ENCODE measurements around the gene THG1L.
A peak's percentile ranks its signal among the peaks of the same experiment; 100 is the strongest.

The THG1L gene

DNA sequence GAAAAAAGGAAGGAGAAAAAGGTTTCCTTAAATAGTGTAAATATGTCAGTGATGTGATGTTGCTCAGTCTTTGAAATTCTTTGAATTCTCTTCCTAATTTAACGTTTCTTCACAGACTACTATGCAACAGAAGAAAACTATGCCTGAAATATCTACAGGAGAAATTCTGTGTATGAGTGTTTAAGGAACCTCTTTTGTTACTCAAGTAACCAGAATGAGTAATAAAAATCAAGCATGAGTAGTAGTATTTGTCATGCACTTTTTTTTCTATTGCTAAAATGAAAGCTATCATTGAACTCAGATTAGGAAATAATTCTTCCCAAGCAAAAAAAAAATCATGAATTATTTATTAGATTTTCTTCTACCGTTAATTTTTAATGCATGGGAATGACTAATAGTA lies 20.3 kb upstream of the THG1L start:
- Histone ChIP-seq H3K79me2 (ENCODE audit: low read length) (no peaks in the 10 kb centered on the region), H4K20me1 (ENCODE audit: insufficient read depth, low read length) (no peaks in the 10 kb centered on the region), H3K4me3 (ENCODE audit: low read length) (no peak overlapping the region), H3K4me2 (ENCODE audit: low read length) (peak overlapping the region; percentile 22), H3K9ac (ENCODE audit: low read length) (no peak overlapping the region), H3K27ac (ENCODE audit: low read length) (no peak overlapping the region), H3K9me3 (ENCODE audit: insufficient read depth, low read length) (no peaks in the 10 kb centered on the region), H3K36me3 (replicated peaks; ENCODE audit: low read depth, low read length) (no peaks in the 10 kb centered on the region), H3K27me3 (ENCODE audit: low read depth, low read length) (no peaks in the 10 kb centered on the region), H3K4me1 (ENCODE audit: low read length) (peaks cover 28% of the 10 kb centered on the region), H2AFZ (ENCODE audit: low read depth, low read length) (no peak overlapping the region)
- TF ChIP-seq CTCF (IDR thresholded peaks at IDR 0.05; ENCODE audit: low read depth, low read length) (no peak), EZH2phosphoT487 (IDR thresholded peaks at IDR 0.05; ENCODE audit: low read depth) (no peak)

GRCh38 chr5:157713830-157714595 lies 17.2 kb upstream of the THG1L start:
- no peaks in the 10 kb centered on the region for H4K20me1 ChIP-seq (ENCODE audit: insufficient read depth, low read length)
- H2AFZ ChIP-seq (ENCODE audit: low read depth, low read length): no peak overlapping the region
- TF ChIP-seq CTCF (IDR thresholded peaks at IDR 0.05; ENCODE audit: low read depth, low read length) (no peak), EZH2phosphoT487 (IDR thresholded peaks at IDR 0.05; ENCODE audit: low read depth) (no peak)
- H3K79me2 ChIP-seq (ENCODE audit: low read length): no peaks in the 10 kb centered on the region
- no peaks in the 10 kb centered on the region for H3K36me3 ChIP-seq (replicated peaks; ENCODE audit: low read depth, low read length)
- no peaks in the 10 kb centered on the region for H3K9me3 ChIP-seq (ENCODE audit: insufficient read depth, low read length)
- H3K9ac ChIP-seq (ENCODE audit: low read length): no peak overlapping the region
- H3K27ac ChIP-seq (ENCODE audit: low read length): no peak overlapping the region
- H3K4me2 ChIP-seq (ENCODE audit: low read length): no peak overlapping the region
- no peaks in the 10 kb centered on the region for H3K27me3 ChIP-seq (ENCODE audit: low read depth, low read length)
- peaks cover 34% of the 10 kb centered on the region for H3K4me1 ChIP-seq (ENCODE audit: low read length)
- H3K4me3 ChIP-seq (ENCODE audit: low read length): no peak overlapping the region

- no peaks in the 10 kb centered on the region for H3K36me3 ChIP-seq (replicated peaks; ENCODE audit: low read depth, low read length)
- H2AFZ ChIP-seq (ENCODE audit: low read depth, low read length): no peak overlapping the region
- H3K79me2 ChIP-seq (ENCODE audit: low read length): no peaks in the 10 kb centered on the region
- no peak overlapping the region for H3K4me3 ChIP-seq (ENCODE audit: low read length)
- H3K9ac ChIP-seq (ENCODE audit: low read length): no peak overlapping the region
- H3K4me2 ChIP-seq (ENCODE audit: low read length): no peak overlapping the region
- H3K27ac ChIP-seq (ENCODE audit: low read length): no peak overlapping the region
- H4K20me1 ChIP-seq (ENCODE audit: insufficient read depth, low read length): no peaks in the 10 kb centered on the region
- TF ChIP-seq CTCF (IDR thresholded peaks at IDR 0.05; ENCODE audit: low read depth, low read length) (no peak), EZH2phosphoT487 (IDR thresholded peaks at IDR 0.05; ENCODE audit: low read depth) (no peak)
- H3K9me3 ChIP-seq (ENCODE audit: insufficient read depth, low read length): no peaks in the 10 kb centered on the region
- no peaks in the 10 kb centered on the region for H3K27me3 ChIP-seq (ENCODE audit: low read depth, low read length)
- H3K4me1 ChIP-seq (ENCODE audit: low read length): peaks cover 34% of the 10 kb centered on the region
Measured at GRCh38 chr5:157714596-157714864, 16.7 kb upstream of the THG1L start.

DNA sequence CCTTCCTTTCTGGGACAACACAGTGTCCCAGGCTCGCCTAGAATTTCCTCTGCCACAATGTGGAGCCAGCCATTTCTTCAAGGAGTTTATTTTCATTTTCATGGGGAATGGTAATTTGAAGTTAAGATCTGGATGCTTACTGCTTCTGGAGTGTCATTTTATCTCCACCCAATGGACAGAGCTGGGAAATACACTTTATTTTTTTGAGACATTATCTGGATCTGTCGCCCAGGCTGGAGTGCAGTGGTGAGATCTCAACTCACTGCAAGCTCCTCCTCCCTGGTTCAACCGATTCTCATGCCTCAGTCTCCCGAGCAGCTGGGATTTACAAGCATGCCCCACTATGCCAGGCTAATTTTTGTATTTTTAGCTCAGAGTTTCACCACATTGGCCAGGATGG lies 12.7 kb upstream of the THG1L start:
- H2AFZ ChIP-seq (ENCODE audit: low read depth, low read length): no peak overlapping the region
- no peaks in the 10 kb centered on the region for H3K9me3 ChIP-seq (ENCODE audit: insufficient read depth, low read length)
- peak overlapping the region; percentile 51 for H3K4me2 ChIP-seq (ENCODE audit: low read length)
- H3K79me2 ChIP-seq (ENCODE audit: low read length): no peaks in the 10 kb centered on the region
- H3K9ac ChIP-seq (ENCODE audit: low read length): no peak overlapping the region
- H3K4me3 ChIP-seq (ENCODE audit: low read length): no peak overlapping the region
- peaks cover 22% of the 10 kb centered on the region for H3K4me1 ChIP-seq (ENCODE audit: low read length)
- no peak overlapping the region for H3K27ac ChIP-seq (ENCODE audit: low read length)
- no peaks in the 10 kb centered on the region for H3K36me3 ChIP-seq (replicated peaks; ENCODE audit: low read depth, low read length)
- TF ChIP-seq CTCF (IDR thresholded peaks at IDR 0.05; ENCODE audit: low read depth, low read length) (peak; percentile 62), EZH2phosphoT487 (IDR thresholded peaks at IDR 0.05; ENCODE audit: low read depth) (no peak)
- H3K27me3 ChIP-seq (ENCODE audit: low read depth, low read length): no peaks in the 10 kb centered on the region
- no peaks in the 10 kb centered on the region for H4K20me1 ChIP-seq (ENCODE audit: insufficient read depth, low read length)

Measured in OCI-LY3 (cell line).